Fibroblast of skin of abdomen (primary cell): Measurements from ENCODE around the gene AGBL1.

ENCODE experiments used
- DNase-seq: peaks from one replicate; pipeline ENCODE4 v3.0.0-alpha.2; 2013

The AGBL1 gene

DNA sequence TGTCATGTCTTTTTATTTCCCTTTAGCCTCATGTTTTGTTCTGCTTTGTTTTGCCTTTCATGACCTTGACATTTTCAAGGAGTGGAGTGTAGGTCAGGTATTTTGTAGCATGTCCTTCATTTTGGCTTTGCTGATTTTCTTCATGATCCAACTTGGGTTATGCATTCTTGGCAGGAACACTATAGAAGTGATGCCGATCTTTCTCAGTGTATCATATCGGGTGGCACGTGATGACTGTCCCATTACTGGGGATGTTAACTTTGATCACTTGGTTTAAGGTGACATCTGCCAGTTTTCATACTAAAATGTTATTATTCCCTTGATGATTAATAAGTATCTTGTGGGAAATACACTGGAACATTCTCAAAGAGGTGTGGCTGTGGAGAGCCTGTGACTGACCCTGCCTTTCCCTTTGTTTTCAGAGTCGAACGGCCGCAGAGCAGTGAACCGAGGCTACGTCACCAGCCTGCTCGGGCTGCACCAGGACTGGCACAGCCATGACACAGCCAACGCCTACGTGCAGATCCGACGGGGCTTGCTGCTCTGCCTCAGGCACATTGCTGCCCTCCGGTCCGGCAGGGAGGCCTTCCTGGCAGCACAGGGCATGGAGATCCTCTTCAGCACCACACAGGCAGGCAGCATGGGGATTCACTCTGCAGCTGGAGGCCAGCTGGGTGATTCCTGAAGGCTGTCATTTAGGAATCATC lies 167.7 kb downstream of the AGBL1 start:
- DNase-seq, result no peak

DNA sequence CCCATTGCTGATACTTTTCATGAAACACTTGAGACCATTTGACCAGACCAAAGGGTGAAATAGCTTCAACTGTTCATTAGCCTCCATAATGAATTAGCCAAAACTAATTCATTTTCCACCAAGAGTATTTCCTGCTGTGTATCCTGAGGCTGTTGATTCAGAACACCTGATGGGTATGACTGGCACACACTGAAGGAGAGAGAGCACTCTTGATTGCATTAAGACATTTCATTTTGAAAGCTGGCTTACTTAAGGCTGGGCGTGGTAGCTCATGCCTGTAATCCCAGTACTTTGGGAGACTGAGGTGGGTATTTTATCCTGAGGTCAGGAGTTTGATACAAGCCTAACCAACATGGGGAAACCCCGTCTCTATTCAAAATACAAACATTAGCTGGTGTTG lies 175.6 kb downstream of the AGBL1 start:
- no peak for DNase-seq

DNA sequence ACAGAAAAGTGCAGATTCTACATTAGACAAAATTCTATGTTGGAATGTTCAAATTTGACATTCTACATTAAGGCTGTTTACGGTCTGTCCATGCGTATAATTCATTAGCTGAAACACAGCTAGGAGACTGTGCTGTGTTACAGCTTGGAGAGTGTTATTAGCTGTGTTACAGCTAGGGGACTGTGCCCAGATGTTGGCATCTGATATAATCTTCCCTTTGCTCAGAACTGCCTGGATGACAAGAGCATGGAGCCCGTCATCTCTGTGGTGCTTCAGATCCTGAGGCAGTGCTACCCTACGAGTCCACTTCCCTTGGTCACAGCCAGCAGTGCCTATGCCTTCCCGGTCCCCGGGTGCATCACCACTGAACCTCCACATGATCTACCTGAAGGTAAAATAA lies 177.0 kb downstream of the AGBL1 start:
- DNase-seq, result no peak

DNA sequence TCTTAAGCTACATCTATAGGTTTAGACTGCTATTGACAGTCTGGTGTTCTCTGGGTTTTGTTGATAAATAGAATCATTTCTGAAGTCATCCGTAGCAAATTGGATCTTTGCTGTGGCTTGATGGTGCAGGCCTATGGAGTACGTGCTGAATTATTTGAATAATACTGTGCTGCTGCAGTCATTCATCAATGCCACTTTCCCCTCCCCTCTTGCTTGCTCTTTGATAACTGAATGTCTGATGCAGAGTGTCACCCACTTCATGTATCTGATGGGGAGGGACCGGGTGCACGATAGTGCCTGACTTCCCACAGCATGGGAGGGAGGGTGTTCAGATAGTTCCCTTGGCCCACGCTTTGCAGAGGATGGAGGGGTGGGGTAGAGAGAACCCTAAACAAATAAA lies 179.9 kb downstream of the AGBL1 start:
- DNase-seq, result no peak

DNA sequence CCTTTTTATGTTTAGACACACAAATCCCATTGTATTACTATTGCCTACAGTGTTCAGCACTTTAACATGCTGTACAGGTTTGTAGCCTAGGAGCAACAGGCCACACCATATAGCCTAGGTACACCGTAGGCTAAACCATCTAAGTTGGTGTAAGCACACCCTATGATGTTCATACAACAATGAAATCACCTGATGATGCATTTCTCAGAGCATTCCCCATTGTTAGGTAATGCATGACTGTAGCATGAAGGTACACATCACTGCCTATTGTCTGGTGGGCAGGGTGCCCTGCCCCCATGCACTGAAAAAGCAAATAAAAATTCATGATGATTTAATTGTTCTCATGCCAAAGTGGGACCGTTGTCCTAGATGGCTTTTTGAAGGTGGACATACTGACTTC lies 183.6 kb downstream of the AGBL1 start:
- no peak for DNase-seq

DNA sequence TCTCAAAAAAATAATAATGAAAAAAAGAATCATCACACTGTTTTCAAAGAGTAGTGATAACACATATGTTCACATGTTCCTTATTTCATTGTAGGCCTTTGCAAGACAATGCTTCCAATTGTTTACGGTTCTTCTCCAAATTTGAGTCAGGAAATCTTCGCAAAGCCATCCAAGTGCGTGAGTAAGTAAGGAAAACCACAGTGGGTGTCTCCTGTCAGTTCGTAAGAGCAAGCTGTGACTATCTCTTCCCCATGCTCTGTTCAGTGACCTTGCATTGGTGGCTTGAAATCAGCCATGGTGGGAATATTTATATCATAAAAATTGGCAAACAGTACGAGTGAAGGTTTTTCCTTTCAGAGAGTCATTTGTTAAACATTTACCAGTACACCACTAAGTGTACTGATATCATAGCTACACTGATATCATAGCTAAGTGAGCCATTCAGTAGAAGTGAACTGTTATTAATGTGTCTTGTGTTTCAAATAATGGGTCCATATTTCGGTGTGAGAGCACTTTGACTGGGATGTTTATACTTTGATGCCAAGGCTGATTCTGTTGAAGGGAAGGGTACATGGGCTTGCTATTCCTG lies 187.3 kb downstream of the AGBL1 start:
- DNase-seq, result no peak

DNA sequence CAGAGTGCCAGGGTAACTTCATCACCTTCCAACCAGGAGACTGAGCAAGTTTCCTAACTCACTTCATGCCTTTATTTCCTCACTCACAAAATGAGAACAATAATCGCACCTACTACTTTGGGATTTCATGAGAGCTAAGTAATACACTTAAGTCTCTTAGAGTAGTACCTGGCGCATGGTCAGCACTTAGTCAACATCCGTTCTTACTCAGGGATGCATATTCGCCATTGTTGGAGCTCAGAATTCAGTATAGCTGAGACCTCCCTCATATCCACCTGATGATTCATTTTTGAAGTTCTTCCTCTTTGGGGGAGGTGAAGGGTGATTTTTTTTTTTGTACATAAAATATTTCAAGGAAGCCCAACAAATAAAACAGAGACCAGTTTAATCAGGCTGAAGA lies 188.2 kb downstream of the AGBL1 start:
- no peak for DNase-seq

DNA sequence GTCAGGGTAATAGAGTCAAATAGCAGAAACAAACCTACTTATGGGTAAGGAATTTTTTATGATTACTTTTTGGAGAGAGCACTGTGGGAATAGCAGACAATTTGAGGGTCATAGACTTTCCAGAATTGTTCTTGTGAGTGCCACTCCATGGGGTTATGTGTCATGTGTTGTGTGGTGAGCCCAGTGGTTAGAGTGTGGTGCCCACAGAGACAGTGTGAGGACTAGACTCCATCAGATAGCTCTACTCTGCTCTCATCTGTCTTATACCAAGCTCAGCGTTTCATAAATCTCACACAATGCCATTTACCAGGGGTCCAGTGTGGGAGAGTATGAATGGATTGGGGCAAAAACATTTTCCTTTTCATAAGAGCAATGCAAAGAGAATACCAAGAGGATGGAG lies 188.9 kb downstream of the AGBL1 start:
- no peak for DNase-seq

DNA sequence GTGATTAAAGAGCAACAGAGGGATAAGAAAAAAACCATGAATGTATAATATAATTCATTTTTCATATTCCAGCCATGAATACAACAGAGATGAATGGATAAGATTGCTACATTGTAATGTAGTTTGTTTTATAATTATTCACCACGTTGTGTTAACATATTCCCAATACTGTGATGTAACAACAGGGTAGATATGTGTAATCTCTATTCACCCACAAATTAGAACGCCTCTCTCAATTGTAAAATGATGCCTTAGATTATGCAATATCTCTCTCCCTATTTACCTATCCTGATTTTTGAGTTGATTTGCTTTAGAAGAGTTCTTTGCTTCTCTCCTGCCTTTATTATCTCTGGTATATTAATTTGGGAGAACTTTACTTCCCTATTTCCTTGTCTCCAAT lies 193.6 kb downstream of the AGBL1 start:
- DNase-seq, result no peak

DNA sequence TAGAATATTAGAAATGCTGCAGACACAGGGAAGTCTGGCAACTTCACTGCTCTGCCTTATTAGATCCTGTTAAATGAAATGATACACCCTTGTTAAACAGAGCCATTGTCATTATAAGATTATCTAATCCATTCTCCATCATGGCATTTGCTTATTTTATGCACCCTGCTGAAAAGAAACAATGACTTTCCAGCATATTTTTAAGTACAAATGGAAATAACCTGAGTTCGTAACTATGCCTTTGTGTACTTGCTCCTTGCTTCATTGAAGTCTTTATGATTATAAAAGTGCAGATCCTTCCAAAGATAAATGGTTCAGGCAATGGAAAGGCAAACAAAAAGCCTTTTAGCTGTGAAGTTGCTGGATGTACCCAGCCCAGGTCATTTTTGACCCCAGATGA lies 195.7 kb downstream of the AGBL1 start:
- DNase-seq, result no peak

DNA sequence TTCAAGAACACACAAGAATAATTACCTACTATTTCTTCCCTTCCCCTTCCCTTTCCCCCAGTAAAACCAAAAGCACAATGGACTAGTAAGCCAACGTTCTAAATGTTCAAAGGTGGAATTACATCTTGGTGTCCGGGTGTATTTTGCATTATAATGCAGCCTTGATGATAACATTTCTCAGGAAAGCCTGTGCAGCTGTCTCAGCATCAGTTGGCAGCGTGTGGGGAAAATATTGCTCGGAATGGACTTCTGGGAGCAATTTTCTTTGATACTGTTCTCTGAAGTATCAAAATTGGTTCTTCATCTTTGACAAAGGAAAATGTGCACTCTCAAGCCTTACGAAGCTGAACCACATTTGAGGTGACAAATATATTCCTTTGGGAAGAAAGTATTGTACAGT lies 198.9 kb downstream of the AGBL1 start:
- no peak for DNase-seq

DNA sequence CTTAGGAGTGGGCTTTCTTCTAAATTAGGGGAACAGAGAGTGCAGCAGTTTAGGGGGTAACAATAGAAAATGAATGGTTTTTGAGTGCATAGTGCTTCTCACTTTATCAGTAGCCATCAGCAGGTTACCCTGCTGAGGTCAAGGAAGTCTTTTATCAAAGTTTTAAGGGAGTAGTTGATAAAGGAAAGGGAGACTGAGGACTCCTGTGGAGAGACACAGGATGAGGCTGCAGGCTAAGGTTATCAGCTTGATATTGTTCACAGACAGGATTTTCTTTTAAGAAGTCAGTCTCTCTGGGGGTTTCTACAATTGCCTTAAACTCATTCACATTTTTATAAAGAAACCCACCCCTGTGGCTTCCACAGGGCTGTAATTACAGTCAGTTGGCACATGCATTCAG lies 205.0 kb downstream of the AGBL1 start:
- DNase-seq, result no peak

DNA sequence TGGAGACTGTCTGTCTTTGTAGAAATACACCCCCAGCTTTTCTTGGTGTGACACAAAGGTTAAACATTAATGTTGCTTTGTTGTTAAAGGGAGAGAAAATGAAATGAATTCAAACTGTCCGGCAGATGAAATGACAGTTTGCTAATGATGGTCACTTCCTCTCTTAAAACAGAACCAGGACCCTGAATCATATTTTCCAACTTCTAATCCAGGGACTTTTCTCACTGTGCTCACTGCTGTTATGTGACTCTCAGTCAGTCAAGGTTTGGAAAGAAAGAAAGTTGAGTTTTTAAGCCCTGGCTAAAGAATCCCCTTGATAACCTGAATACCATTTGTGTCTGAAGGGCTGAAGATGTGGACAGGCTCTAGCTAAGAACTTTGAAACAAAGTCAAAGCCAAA lies 215.8 kb downstream of the AGBL1 start:
- no peak for DNase-seq

DNA sequence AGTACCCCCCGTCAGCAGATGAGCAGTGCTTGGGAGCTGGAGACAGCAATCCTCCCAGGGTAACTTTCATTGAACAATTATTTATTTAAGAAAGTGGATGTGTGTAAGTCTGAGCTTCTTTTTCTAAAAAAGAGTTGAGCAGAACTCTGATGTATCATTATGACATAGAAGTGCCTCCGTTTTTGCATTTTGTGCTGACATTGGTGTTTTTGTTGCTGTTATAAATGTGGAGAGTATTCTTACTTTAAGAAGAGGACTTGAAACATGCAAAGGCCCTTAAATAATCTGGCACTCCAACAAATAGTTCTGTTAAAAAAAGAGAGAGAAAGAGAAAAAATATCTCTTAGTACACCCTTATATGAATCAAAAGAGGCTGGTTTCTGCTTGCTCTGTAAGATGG lies 217.1 kb downstream of the AGBL1 start:
- DNase-seq, result no peak

DNA sequence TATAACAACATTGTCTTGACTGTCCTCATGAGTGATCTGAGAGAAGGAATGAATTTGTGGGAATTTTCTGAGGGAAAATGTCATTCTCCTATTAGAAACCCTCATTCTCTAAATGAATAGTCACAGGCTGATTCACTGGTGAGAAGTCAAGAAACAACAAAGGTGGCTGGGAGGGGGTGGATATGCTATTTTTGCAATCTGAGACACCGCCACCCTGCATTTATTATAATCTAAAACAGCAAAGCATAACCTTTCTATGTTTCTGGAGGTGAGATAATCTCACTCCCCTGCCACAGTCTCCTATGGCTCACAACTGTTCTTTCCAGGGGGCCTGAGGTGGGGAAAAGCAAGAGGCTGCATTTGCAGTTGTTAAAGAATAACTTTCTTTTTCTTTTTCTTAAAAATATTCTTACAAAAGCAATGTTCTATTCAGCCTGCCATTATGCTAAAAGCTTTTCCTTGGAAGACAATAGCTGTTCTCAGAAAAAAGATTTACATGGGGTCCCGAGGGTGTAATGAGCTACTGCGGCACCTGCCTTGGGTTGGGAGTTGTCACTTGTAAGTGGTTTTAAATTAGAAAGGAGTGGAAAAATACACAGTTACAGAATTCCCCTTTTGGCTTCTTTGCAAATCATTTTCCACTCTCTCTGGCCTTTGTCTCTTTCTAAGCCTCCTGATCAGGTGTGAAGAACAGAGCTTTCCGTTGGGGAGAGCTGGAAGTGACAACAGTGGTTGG lies 220.9 kb downstream of the AGBL1 start:
- peak; percentile 4 for DNase-seq

DNA sequence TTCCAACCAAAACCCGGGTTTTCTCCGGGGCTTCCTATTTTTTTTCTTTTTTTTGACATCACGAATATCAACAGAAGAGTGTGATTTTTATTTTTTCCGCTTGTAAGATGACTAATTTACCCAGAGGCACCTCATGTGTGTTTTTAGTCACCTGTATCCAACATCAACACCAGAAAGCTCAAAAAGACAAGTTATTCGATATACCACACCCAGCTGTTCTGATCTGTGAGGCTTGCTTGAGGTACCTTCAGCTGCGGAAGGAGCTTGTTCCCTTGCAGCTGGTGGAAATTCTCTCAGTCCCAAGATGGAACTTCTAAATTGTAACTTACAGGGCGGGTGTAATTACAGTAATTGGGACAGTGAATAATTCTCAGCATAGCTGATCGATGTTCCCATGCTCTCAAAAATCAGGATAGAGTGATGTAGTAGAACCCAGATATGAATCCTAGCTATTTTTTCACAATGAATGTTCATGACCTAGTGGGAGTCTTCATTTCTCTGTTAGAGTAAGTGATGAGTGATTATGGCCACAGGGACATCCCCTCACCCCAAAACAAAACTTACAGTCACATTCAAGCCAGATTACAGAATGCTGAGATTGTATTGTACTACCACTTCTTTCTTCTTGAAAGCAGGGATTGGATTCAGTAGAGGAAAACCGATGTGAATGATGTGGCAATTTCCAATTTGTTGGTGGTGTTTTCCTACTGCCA lies 232.1 kb downstream of the AGBL1 start:
- DNase-seq, result no peak

DNA sequence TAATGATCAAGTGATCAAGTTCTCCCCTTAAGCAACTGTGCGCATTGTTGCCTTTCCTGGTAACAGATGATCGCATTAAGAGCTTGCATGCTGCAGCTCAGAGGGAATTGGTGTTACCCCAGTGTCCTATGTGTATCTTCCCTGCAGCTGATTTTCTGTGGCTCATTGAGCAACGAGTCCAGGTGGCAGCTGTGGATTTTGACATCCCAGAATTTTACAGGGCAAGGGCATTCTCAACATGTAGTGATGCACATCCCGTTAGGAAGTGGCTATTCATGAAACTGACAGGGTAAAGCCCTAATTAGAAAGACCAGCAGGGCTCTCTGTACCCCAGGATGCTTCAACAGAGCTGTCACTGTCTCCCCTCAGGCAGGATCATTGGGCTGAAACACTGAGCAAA lies 232.8 kb downstream of the AGBL1 start:
- DNase-seq, result no peak

DNA sequence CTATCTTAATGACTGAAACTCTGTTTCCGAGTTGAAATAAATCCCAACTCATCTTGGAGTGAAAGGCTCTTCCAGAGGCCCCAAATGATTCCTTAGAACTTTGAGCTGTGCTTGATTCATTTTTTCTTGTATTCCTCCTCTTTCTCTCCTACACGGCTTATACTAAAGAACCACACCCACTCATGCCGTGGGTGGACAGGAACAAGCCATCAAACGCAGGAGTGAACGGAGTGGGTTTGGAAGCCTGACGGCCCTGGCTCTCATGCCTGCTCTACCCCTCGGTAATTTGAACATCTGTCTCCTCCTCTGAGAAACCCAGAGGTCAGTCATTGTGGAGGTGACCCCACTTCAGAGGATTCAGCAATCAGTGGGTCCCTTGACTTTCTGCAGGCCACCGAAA lies 236.5 kb downstream of the AGBL1 start:
- DNase-seq, result no peak

DNA sequence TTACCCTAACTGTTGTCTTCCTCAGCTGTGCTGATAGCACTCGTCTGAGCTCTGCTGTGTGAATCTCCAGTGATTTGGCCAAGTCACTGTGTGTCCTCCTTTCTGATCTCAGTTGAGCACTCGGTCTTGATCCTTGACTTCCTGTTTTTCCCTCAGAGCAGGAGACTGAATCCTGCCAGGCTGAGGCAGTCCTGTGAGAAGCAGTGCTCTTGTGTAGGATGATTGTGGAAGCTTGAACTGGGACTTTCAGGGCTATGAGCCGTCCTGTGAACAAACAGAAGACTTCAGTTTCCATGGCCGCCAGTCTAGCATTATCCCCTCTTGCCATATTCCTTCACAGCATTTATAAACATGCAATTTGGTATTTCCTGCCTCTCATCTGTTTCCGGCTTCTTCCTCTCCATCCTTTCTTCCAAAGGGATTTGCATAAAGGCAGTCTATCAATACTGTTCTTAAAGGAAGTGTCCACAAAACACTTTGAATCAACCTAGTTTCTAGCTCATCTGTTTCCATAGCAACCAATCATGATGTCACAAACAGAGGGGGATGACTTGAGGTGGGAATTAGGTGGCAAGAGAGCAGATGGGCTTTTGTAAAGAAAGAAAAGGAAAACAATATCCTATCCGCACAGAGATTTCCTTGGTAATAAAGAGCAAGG lies 237.2 kb downstream of the AGBL1 start:
- DNase-seq, result no peak

DNA sequence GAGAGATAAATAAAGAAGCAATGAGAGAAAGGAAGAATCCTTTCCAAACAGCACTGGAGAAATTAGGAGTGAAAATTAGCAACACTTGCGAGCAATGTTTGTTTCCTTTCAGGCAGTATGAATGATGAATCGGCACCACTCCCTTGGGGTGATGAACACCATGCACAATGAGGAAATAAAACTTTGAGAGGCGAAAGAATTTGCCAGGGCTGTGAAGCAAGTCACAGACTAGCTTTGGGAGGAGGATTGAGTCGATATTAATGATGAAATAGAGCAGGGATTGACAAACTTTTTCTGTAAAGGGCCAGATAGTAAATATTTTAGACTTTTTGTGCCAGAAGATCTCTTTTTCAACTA lies 237.7 kb downstream of the AGBL1 start:
- no peak for DNase-seq

DNA sequence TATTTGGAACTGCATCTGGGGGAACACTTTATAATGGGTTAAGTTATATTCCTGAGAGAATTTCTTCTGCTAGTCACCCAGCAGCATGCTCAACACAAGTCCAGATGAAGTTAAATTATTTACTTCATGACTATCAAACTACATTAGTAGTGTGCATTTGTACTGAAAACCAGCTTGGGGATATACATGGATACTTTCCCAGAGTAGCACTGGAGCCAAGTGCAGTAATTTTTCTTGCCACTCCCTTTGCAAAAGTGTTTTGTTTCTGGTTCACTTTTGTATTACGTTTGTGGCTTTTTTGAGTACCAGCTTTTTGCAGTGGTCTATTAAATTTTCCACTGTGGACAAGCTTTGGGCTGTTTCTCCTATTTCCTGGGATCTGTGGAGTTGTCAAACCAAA lies 243.0 kb downstream of the AGBL1 start:
- no peak for DNase-seq

DNA sequence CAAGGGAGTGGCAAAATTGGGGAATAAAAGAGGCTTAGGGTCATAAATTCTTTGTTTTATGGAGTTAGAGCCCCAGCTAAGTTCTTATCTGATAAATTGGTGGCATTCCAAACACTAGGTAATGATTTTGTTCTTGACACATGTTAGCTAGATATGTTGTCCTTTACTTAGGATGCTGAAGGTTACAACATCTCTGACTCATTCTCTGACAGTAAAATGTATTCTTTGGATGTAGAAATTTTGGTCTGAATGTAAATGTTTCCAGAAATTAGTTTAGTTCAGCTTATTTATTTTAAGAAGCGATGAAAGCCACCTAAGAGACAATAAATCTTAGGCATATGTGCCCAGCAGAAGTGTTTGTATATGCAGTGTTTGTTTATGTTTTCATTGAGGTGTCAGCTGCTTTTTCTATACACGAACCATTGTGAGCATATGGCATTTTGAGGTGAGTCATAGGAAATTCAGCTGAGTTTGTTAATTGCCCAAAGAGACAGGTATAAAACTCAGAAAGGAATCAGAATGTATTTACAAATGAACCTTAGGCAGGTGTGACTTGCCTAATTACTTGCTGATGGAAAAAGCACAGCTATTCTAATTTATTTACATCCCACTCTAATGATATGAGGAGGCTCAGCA lies 247.7 kb downstream of the AGBL1 start:
- no peak for DNase-seq

DNA sequence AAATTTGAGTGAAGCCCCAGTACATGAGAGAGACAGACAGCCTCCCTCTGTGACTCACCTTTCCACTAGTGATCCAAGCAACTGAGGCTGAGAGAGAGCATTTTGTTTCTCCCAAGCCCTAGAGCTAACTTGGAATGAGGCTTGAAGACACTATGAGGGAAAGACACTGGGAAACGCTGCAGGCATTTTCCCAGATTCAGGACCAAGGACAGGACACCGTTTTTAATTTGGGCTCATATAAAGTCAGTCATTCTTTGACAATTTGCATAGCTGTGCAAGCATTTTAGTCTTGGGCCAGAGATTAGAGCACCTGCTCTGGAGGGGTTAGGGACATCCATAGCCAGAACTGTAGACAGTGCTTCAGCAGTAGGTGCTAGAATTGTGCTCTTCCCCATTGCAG lies 249.0 kb downstream of the AGBL1 start:
- no peak for DNase-seq
